ENCODE measurements around the gene PGM2L1. TPM values are rescaled to one million over a fixed set of nuclear protein-coding genes. Genes with fewer than 3 reads are reported as not detected.

PGM2L1 gene
- total and polyA plus RNA-seq, 7 donors, result 1.2 to 13.4 (median 7.6) TPM

GRCh38 chr11:74282914-74283371 lies 115.3 kb downstream of the PGM2L1 start:
- Histone ChIP-seq H3K27ac (no peak overlapping the region), H3K27me3 (no peaks in the 10 kb centered on the region), H3K4me1 (peaks cover 0 to 59% (median 38%) of the 10 kb centered on the region in 4 donors), H3K9me3 (no peaks in the 10 kb centered on the region), H3K4me3 (no peak overlapping the region), H3K36me3 (no peaks in the 10 kb centered on the region)
- DNase-seq, result no peak
- intact Hi-C loops (cut with DNase I), result no loop called here
- WGBS, 2 donors, result 46 to 68% methylated on average over 5 of the region's 5 CpGs
- TF ChIP-seq POLR2A (IDR thresholded peaks at IDR 0.05), result no peak
- TF ChIP-seq CTCF (IDR thresholded peaks at IDR 0.05), result no peak
- no peak for TF ChIP-seq EP300 (IDR thresholded peaks at IDR 0.05)
- TF ChIP-seq POLR2AphosphoS5 (IDR thresholded peaks at IDR 0.05), result no peak

- no peak for DNase-seq
- Histone ChIP-seq H3K9me3 (no peaks in the 10 kb centered on the region), H3K4me1 (peaks cover 0 to 55% (median 36%) of the 10 kb centered on the region in 4 donors), H3K27me3 (no peaks in the 10 kb centered on the region), H3K27ac (no peak overlapping the region), H3K36me3 (no peaks in the 10 kb centered on the region), H3K4me3 (no peak overlapping the region)
- intact Hi-C loops (cut with DNase I), result no loop called here
- TF ChIP-seq POLR2AphosphoS5 (IDR thresholded peaks at IDR 0.05) (no peak), CTCF (IDR thresholded peaks at IDR 0.05) (no peak), POLR2A (IDR thresholded peaks at IDR 0.05) (no peak), EP300 (IDR thresholded peaks at IDR 0.05) (no peak)
- 74 to 95% methylated on average over 3 of the region's 3 CpGs for WGBS, 2 donors
Observed at GRCh38 chr11:74282421-74282820, 115.8 kb downstream of the PGM2L1 start.

- no peaks in the 10 kb centered on the region for H3K36me3 ChIP-seq
- peak overlapping the region in 2 of 4 donors; percentile 75 to 88 for H3K27ac ChIP-seq
- no peaks in the 10 kb centered on the region for H3K27me3 ChIP-seq
- no peak for DNase-seq
- intact Hi-C loops (cut with DNase I), result no loop called here
- H3K9me3 ChIP-seq, result no peaks in the 10 kb centered on the region
- no peak overlapping the region for H3K4me3 ChIP-seq
- H3K4me1 ChIP-seq, result peaks cover 0 to 38% (median 27%) of the 10 kb centered on the region in 4 donors
- TF ChIP-seq EP300 (IDR thresholded peaks at IDR 0.05) (no peak), POLR2A (IDR thresholded peaks at IDR 0.05) (no peak), POLR2AphosphoS5 (IDR thresholded peaks at IDR 0.05) (no peak), CTCF (IDR thresholded peaks at IDR 0.05) (no peak)
Observed at GRCh38 chr11:74280494-74280893, 117.7 kb downstream of the PGM2L1 start.

Small RNAs within 50 kb of the gene (small RNA-seq; reads per million reads assigned to genes)
- gene MIR548AL, result 0 to 0.06 (median 0) reads per million in 3 donors

Other genes starting within 250 kb of the PGM2L1 start
- 10 to 100 TPM; 12.1 to 29.1 (median 19.7) TPM for gene C2CD3, start 227.4 kb downstream of the PGM2L1 start, total RNA-seq
- gene C2CD3, start 227.4 kb downstream of the PGM2L1 start, polyA plus RNA-seq, result 10 to 100 TPM in 1 of 3 donors, 1 to 10 TPM in 2; 6.9 to 17.2 (median 7.2) TPM
- 10 to 100 TPM; 17.7 to 21.9 (median 19.5) TPM for gene PPME1, start 227.1 kb downstream of the PGM2L1 start, total RNA-seq
- 10 to 100 TPM; 10.8 to 22.7 (median 18.7) TPM for gene PPME1, start 227.1 kb downstream of the PGM2L1 start, polyA plus RNA-seq
- 10 to 100 TPM in 1 of 4 donors, 1 to 10 TPM in 2, under 1 TPM in 1; 0.82 to 11.9 (median 1.4) TPM for gene P4HA3, start 86.8 kb downstream of the PGM2L1 start, total RNA-seq
- under 1 TPM in 1 of 3 donors, not detected in 2; 0.29 TPM for gene P4HA3, start 86.8 kb downstream of the PGM2L1 start, polyA plus RNA-seq
- gene KCNE3, start 69.1 kb upstream of the PGM2L1 start, total RNA-seq, result 10 to 100 TPM in 1 of 4 donors, 1 to 10 TPM in 3; 5.4 to 12.5 (median 6.8) TPM
- gene KCNE3, start 69.1 kb upstream of the PGM2L1 start, polyA plus RNA-seq, result 10 to 100 TPM in 2 of 3 donors, 1 to 10 TPM in 1; 9.6 to 30.1 (median 22.0) TPM
- gene LIPT2, start 95.3 kb upstream of the PGM2L1 start, total RNA-seq, result 1 to 10 TPM; 3.2 to 3.9 (median 3.8) TPM
- gene LIPT2, start 95.3 kb upstream of the PGM2L1 start, polyA plus RNA-seq, result 1 to 10 TPM; 1.2 to 2.5 (median 2.1) TPM
- gene POLD3, start 194.1 kb upstream of the PGM2L1 start, total RNA-seq, result 10 to 100 TPM; 11.2 to 23.0 (median 14.8) TPM
- 10 to 100 TPM; 13.2 to 21.4 (median 14.1) TPM for gene POLD3, start 194.1 kb upstream of the PGM2L1 start, polyA plus RNA-seq